ENCODE results near the gene ZNF846. TPM values are rescaled to one million over a fixed set of nuclear protein-coding genes. Genes with fewer than 3 reads are reported as not detected.

Gene ZNF846
- total and polyA plus RNA-seq, 2 of the 4 experiments (the other 2 are of a cell fraction) = 5.7 to 6.5 TPM

GRCh38 chr19:9752701-9753443, 15.7 kb downstream of the ZNF846 start:
- H3K9ac ChIP-seq (ENCODE audit: low read depth, low read length) = no peak overlapping the region
- no peak overlapping the region for H3K4ac ChIP-seq (ENCODE audit: low read depth, low read length)
- H2AFZ ChIP-seq (replicated peaks; ENCODE audit: low read length, poor library complexity) = no peak overlapping the region
- no peak overlapping the region for H3K18ac ChIP-seq (ENCODE audit: low read depth, low read length)
- ChIA-PET CTCF (interaction anchor here (0.6 kb wide), 1 partner anchor 31 kb away, joined by 3 read pairs; no protein-coding TSS in a partner anchor), POLR2A (ENCODE audit: unreplicated experiment) (no interaction called here)
- no peak overlapping the region for H2AK5ac ChIP-seq (ENCODE audit: low read depth, low read length)
- no peak for ATAC-seq (ENCODE audit: low read depth)
- H4K5ac ChIP-seq (ENCODE audit: low read depth, low read length) = no peak overlapping the region
- H3K36me3 ChIP-seq (ENCODE audit: control insufficient read depth, insufficient read depth, low read length) = peaks cover 10% of the 10 kb centered on the region
- no peak overlapping the region for H3K4me3 ChIP-seq (ENCODE audit: insufficient read depth, low read depth, low read length)
- intact Hi-C loops (cut with micrococcal nuclease) = no loop called here
- H2BK120ac ChIP-seq (ENCODE audit: low read depth, low read length) = no peak overlapping the region
- no peak overlapping the region for H3K27ac ChIP-seq (ENCODE audit: insufficient read depth, low read length)
- no peak overlapping the region for H3K23ac ChIP-seq (ENCODE audit: low read depth, low read length)
- H3K27me3 ChIP-seq (ENCODE audit: control insufficient read depth, insufficient read depth, low read length) = no peaks in the 10 kb centered on the region
- in situ Hi-C loops (cut with MboI; ENCODE audit: low sequenced_read_pairs) = no loop called here
- TF ChIP-seq SMC3 (IDR thresholded peaks at IDR 0.05; ENCODE audit: low read depth, low read length) (no peak), USF2 (IDR thresholded peaks at IDR 0.05; ENCODE audit: low read depth, low read length) (no peak), MAZ (IDR thresholded peaks at IDR 0.05; ENCODE audit: borderline replicate concordance, low read depth, low read length) (no peak), MXI1 (IDR thresholded peaks at IDR 0.05; ENCODE audit: borderline replicate concordance, low read depth, low read length) (no peak), MAFK (IDR thresholded peaks at IDR 0.05; ENCODE audit: low read depth, low read length) (no peak), POLR2A (IDR thresholded peaks at IDR 0.05; ENCODE audit: low read depth, low read length) (no peak), ELK1 (IDR thresholded peaks at IDR 0.05; ENCODE audit: borderline replicate concordance, low read depth, low read length) (no peak), RCOR1 (IDR thresholded peaks at IDR 0.05; ENCODE audit: insufficient replicate concordance, low read length) (no peak)
- no peak overlapping the region for H3K4me2 ChIP-seq (ENCODE audit: low read depth, low read length)
- no peaks in the 10 kb centered on the region for H3K79me1 ChIP-seq (ENCODE audit: low read depth in 1 of 2, low read length in 2 of 2)
- no TSS peak for BruUV-seq (replicated peaks)
- H3K4me1 ChIP-seq (ENCODE audit: control insufficient read depth, insufficient read depth, low read length) = no peaks in the 10 kb centered on the region
- H2AK9ac ChIP-seq (replicated peaks; ENCODE audit: low read depth, low read length, poor library complexity) = no peak overlapping the region
- no peaks in the 10 kb centered on the region for H3K9me1 ChIP-seq (ENCODE audit: insufficient read depth, low read length)
- H3K14ac ChIP-seq (replicated peaks; ENCODE audit: low read depth, low read length) = no peak overlapping the region
- H4K91ac ChIP-seq (ENCODE audit: insufficient read depth, low read depth, low read length) = no peak overlapping the region
- no peak overlapping the region for H2BK5ac ChIP-seq (ENCODE audit: low read depth, low read length, poor library complexity, severe bottlenecking)
- no peak for DNase-seq
- no peak overlapping the region for H2BK15ac ChIP-seq (ENCODE audit: low read depth, low read length)
- no peaks in the 10 kb centered on the region for H4K20me1 ChIP-seq (ENCODE audit: insufficient read depth, low read length)
- no peak overlapping the region for H4K8ac ChIP-seq (ENCODE audit: low read depth in 2 of 2, low read length in 2 of 2)
- H3K9me3 ChIP-seq (ENCODE audit: control insufficient read depth, insufficient read depth, low read length) = peaks cover 31% of the 10 kb centered on the region
- H2BK20ac ChIP-seq (ENCODE audit: low read depth, low read length) = no peak overlapping the region
- dilution Hi-C loops (cut with HindIII; ENCODE audit: low sequenced_read_pairs, unreplicated experiment) = no loop called here
- H3K56ac ChIP-seq (ENCODE audit: extremely low read depth, insufficient read depth, low read length) = no peak overlapping the region
- WGBS, 2 experiments (ENCODE audit: extremely low coverage in 2 of 2, insufficient read length in 1 of 2) = no CpG with 5 or more reads among the region's 2 CpGs
